Ovary (tissue), 3 donors: ENCODE measurements around the gene MRFAP1L1.

Source experiments
- EP300 ChIP-seq: sonication (generic); formaldehyde crosslinking; IDR thresholded peaks from one replicate; pipeline ENCODE4 v1.6.1; 2017; ENCODE audit warnings: antibody characterized with exemption
- POLR2A ChIP-seq: fragments of 450-650 bp; IDR thresholded peaks from one replicate; pipeline ENCODE4 v1.6.1; 2017; ENCODE audit warnings: antibody characterized with exemption, mild to moderate bottlenecking, moderate library complexity
- TF ChIP-seq, protein P1 (sequence below), 3 donors: fragments of 450-650 bp in 2 of 3; fragments of 200-600 bp in 1 of 3; IDR thresholded peaks; one replicate each; pipeline versions ENCODE4 v1.5.1 to v1.8.0; 2016 to 2022; ENCODE audit warnings: antibody characterized with exemption in 3 of 3, mild to moderate bottlenecking in 1 of 3
- donor health status: DM: no; HTN: no; CAD: no.

DNA sequence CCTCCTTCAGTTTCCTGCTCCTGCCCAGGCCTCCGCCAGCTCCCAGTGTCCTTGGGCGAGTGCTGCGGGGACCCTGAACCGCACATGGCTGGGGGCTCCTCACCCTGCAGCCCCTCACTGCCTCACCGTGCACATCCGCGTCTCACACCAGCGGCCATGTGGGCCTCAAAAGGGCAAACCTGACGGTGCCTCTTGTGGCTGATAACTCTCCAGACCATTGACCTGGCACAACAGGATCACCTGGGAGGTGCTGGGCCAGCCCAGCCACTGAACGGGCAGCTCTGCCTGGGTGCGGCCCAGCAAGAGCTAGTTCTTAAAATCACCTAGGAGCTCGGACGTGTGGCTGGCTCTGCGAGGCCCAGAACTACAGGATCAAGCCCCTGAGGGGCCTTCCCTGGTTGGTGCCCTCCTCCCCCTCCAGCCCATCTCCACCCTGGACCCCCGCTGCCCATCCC lies 20.1 kb downstream of the MRFAP1L1 start:
- TF ChIP-seq, protein P1, sequence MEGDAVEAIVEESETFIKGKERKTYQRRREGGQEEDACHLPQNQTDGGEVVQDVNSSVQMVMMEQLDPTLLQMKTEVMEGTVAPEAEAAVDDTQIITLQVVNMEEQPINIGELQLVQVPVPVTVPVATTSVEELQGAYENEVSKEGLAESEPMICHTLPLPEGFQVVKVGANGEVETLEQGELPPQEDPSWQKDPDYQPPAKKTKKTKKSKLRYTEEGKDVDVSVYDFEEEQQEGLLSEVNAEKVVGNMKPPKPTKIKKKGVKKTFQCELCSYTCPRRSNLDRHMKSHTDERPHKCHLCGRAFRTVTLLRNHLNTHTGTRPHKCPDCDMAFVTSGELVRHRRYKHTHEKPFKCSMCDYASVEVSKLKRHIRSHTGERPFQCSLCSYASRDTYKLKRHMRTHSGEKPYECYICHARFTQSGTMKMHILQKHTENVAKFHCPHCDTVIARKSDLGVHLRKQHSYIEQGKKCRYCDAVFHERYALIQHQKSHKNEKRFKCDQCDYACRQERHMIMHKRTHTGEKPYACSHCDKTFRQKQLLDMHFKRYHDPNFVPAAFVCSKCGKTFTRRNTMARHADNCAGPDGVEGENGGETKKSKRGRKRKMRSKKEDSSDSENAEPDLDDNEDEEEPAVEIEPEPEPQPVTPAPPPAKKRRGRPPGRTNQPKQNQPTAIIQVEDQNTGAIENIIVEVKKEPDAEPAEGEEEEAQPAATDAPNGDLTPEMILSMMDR (IDR thresholded peaks at IDR 0.05) = no peak
- no peak for TF ChIP-seq POLR2A
- TF ChIP-seq EP300 = no peak
